Smooth muscle cell of the brain vasculature (primary cell): Measurements from ENCODE around the gene VASH1.

Experiments used
- DNase-seq: peaks from one replicate; pipeline ENCODE4 v3.0.0-alpha.2; 2012; ENCODE audit warnings: low read depth, low spot score

The VASH1 gene

GRCh38 chr14:76830556-76830955, 69.3 kb downstream of the VASH1 start:
- DNase-seq = no peak

- no peak for DNase-seq
Observed at GRCh38 chr14:76832503-76832988, 71.3 kb downstream of the VASH1 start.
